K562 (cell line): ENCODE data around the gene RETN. TPM values are rescaled to one million over a fixed set of nuclear protein-coding genes. Genes with fewer than 3 reads are reported as not detected.

ENCODE experiments used
- GTF2A2 ChIP-seq: IDR thresholded peaks from 2 replicates; pipeline ENCODE4 v1.6.1; 2016; ENCODE audit warnings: mild to moderate bottlenecking, missing genetic modification characterization, missing compliant biosample characterization
- GTF2B ChIP-seq: IDR thresholded peaks from 2 replicates; pipeline ENCODE4 v1.6.1; 2011; ENCODE audit not compliant: insufficient read length; ENCODE audit errors: extremely low read depth
- ILF3 ChIP-seq: fragments of 450-650 bp; IDR thresholded peaks from 2 replicates; pipeline ENCODE4 v1.6.1; 2018; ENCODE audit warnings: antibody characterized with exemption, mild to moderate bottlenecking, moderate library complexity, borderline replicate concordance
- JUN ChIP-seq, 2 experiments: sonication (generic) in 1 of 2; formaldehyde crosslinking in 1 of 2; IDR thresholded peaks; 2 replicates each; pipeline versions ENCODE4 v1.6.1 to v1.8.0; 2012 to 2022; ENCODE audit warnings: borderline replicate concordance in 2 of 2, mild to moderate bottlenecking in 2 of 2, improper control_type of control experiment in 1 of 2, low read depth in 1 of 2, low read length in 1 of 2, missing genetic modification reagents in 1 of 2
- SAFB2 ChIP-seq: fragments of 200-400 bp; formaldehyde crosslinking; IDR thresholded peaks from 2 replicates; pipeline ENCODE4 v1.6.1; 2018; ENCODE audit warnings: borderline replicate concordance, low read length, low read depth, moderate library complexity; ENCODE audit not compliant: severe bottlenecking
- SMARCA5 ChIP-seq: fragments of 450-650 bp; IDR thresholded peaks from 2 replicates; pipeline ENCODE4 v1.6.1; 2016
- TAF15 ChIP-seq: fragments of 200-400 bp; formaldehyde crosslinking; IDR thresholded peaks from 2 replicates; pipeline ENCODE4 v1.6.1; 2017; ENCODE audit warnings: mild to moderate bottlenecking, low read depth, low read length, moderate library complexity
- TARDBP ChIP-seq: fragments of 450-650 bp; IDR thresholded peaks from 2 replicates; pipeline ENCODE4 v1.6.1; 2016
- WHSC1 ChIP-seq: IDR thresholded peaks from one replicate; pipeline ENCODE4 v1.6.1; 2012; ENCODE audit warnings: low read length, control low read depth, inconsistent platforms
- ZBTB1 ChIP-seq: sonication (generic); formaldehyde crosslinking; IDR thresholded peaks from 2 replicates; pipeline ENCODE4 v1.8.1; 2023; ENCODE audit warnings: missing genetic modification reagents, low read depth, mild to moderate bottlenecking, borderline replicate concordance
- ZBTB26 ChIP-seq: fragments of 450-650 bp; formaldehyde crosslinking; IDR thresholded peaks from 2 replicates; pipeline ENCODE4 v1.4.0; 2022; ENCODE audit warnings: missing genetic modification characterization
- ZFP30 ChIP-seq: fragments of 250-450 bp; sonication (Bioruptor Pico); IDR thresholded peaks from 2 replicates; pipeline ENCODE4 v1.8.0; 2022; ENCODE audit warnings: moderate library complexity, mild to moderate bottlenecking, inconsistent platforms, borderline replicate concordance
- ZFP36 ChIP-seq: fragments of 150-350 bp; IDR thresholded peaks from 2 replicates; pipeline ENCODE4 v1.6.1; 2018; ENCODE audit warnings: low read length, low read depth; ENCODE audit not compliant: partially characterized antibody
- ZNF316 ChIP-seq: fragments of 450-650 bp; IDR thresholded peaks from 2 replicates; pipeline ENCODE4 v1.6.1; 2016
- ZNF609 ChIP-seq: sonication (generic); formaldehyde crosslinking; IDR thresholded peaks from 2 replicates; pipeline ENCODE4 v1.8.1; 2023; ENCODE audit warnings: missing genetic modification reagents, mild to moderate bottlenecking, borderline replicate concordance
- ZNF740 ChIP-seq, 3 experiments: fragments of 200-800 bp in 1 of 3; sonication (Bioruptor generic) in 1 of 3; sonication (generic) in 1 of 3; formaldehyde crosslinking in 1 of 3; IDR thresholded peaks; 2 replicates each; pipeline versions ENCODE4 v1.6.1 to v1.8.0; 2016 to 2022; ENCODE audit warnings: mild to moderate bottlenecking in 2 of 3, missing compliant biosample characterization in 2 of 3, missing genetic modification characterization in 2 of 3, missing genetic modification reagents in 1 of 3
- ZNF830 ChIP-seq: fragments of 250-450 bp; sonication (Bioruptor Pico); IDR thresholded peaks from 2 replicates; pipeline ENCODE4 v1.5.0; 2021; ENCODE audit warnings: mild to moderate bottlenecking
- polyA plus RNA-seq, 8 experiments: library from polyadenylated mRNA; depleted of rRNA in 4 of 8; stranded (reverse) in 5 of 8; unstranded in 3 of 8; fragments of >200 nt; fragmentation: Nextera tagmentation in 2 of 8; fragmentation: Illumina TruSeq in 1 of 8; extraction: Ambion mirVana in 2 of 8; extraction: Trizol in 1 of 8; gene quantifications; 2 replicates each; pipeline versions ENCODE4 v1.2.1 to v1.2.3, GENCODE V29; 2011 to 2014; ENCODE audit warnings: inconsistent platforms in 1 of 8, missing spikeins in 1 of 8
- total RNA-seq, 7 experiments: library from RNA; depleted of rRNA in 6 of 7; stranded (reverse); fragments of >200 nt in 6 of 7; fragmentation: Illumina TruSeq in 2 of 7; extraction: Trizol in 2 of 7; gene quantifications; 2 replicates each; pipeline versions ENCODE4 v1.2.1 to v1.2.3, GENCODE V29; 2011 to 2021; ENCODE audit warnings: low replicate concordance in 1 of 7

The RETN gene
- total and polyA plus RNA-seq, 9 of the 15 experiments (the other 6 are each of a cell fraction or from before 2014, with no cell fraction given) = not detected

GRCh38 chr19:7637374-7638256 is 31.2 kb upstream of the RETN start (continued):
- TF ChIP-seq ZNF609 (CRISPR knock-in tag) (no peak), ZNF830 (CRISPR knock-in tag) (no peak), JUN (IDR thresholded peaks at IDR 0.05; ENCODE audit: borderline replicate concordance, low read depth, low read length) (no peak), JUN (CRISPR knock-in tag; IDR thresholded peaks at IDR 0.05; ENCODE audit: borderline replicate concordance) (no peak), SAFB2 (no peak), TARDBP (no peak), GTF2A2 (no peak), SMARCA5 (no peak), ILF3 (no peak), ZBTB26 (CRISPR knock-in tag) (0 out of 2 replicates have a peak, but pooled peaks have one; percentile 26), ZBTB1 (CRISPR knock-in tag) (no peak), ZFP36 (no peak), ZNF316 (no peak), TAF15 (no peak), ZFP30 (CRISPR knock-in tag) (no peak), GTF2B (no peak), ZNF740 (CRISPR knock-in tag; IDR thresholded peaks at IDR 0.05) (no peak), ZNF740 (tag; IDR thresholded peaks at IDR 0.05) (no peak), WHSC1 (no peak)
